ENCODE measurements around the gene PIBF1. TPM values are rescaled to one million over a fixed set of nuclear protein-coding genes. Genes with fewer than 3 reads are reported as not detected.

The PIBF1 gene
- total RNA-seq, 1 experiment from 2014 or later, result 4.8 TPM

DNA sequence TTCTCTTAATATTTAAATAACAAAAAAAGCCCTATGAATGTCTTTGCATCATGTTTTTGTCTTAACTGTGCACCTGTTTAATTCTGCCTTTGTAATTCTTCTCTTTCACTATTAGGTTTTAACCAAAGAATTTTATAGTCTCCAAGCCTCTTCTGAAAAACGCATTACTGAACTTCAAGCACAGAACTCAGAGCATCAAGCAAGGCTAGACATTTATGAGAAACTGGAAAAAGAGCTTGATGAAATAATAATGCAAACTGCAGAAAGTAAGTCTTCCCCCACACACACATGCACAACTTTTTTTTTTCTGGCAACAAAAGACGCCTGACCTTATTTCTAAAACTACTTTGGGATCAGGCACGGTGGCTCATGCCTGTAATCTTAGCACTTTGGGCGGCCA is 126.5 kb downstream of the PIBF1 start:
- Histone ChIP-seq H3F3A (ENCODE audit: low read length, unreplicated experiment) (no peaks in the 10 kb centered on the region), H3K9ac (ENCODE audit: low read length) (no peak overlapping the region), H3K9me3 (ENCODE audit: low read length) (no peaks in the 10 kb centered on the region), H2AFZ (ENCODE audit: low read length) (no peak overlapping the region), H3K36me3 (ENCODE audit: low read depth, low read length) (no peaks in the 10 kb centered on the region), H3K27ac (ENCODE audit: low read length) (no peak overlapping the region), H3K9me2 (replicated peaks; ENCODE audit: low read length) (no peaks in the 10 kb centered on the region), H3K4me2 (ENCODE audit: low read length) (no peak overlapping the region), H3K27me3 (ENCODE audit: low read length) (no peaks in the 10 kb centered on the region), H3K4me3 (ENCODE audit: low read length) (no peak overlapping the region), H3K4me1 (ENCODE audit: insufficient read depth, low read length) (no peaks in the 10 kb centered on the region), H3K79me2 (ENCODE audit: low read length) (no peaks in the 10 kb centered on the region), H4K20me1 (ENCODE audit: low read length) (no peaks in the 10 kb centered on the region)
- ChIA-PET CTCF (no interaction called here), POLR2A (ENCODE audit: unreplicated experiment) (no interaction called here)
- no peak for ATAC-seq
- TF ChIP-seq EZH2 (IDR thresholded peaks at IDR 0.05; ENCODE audit: low read length, unreplicated experiment), result no peak
- TF ChIP-seq EZH2phosphoT487 (IDR thresholded peaks at IDR 0.05; ENCODE audit: borderline replicate concordance, low read length), result no peak
- TF ChIP-seq, protein P1, sequence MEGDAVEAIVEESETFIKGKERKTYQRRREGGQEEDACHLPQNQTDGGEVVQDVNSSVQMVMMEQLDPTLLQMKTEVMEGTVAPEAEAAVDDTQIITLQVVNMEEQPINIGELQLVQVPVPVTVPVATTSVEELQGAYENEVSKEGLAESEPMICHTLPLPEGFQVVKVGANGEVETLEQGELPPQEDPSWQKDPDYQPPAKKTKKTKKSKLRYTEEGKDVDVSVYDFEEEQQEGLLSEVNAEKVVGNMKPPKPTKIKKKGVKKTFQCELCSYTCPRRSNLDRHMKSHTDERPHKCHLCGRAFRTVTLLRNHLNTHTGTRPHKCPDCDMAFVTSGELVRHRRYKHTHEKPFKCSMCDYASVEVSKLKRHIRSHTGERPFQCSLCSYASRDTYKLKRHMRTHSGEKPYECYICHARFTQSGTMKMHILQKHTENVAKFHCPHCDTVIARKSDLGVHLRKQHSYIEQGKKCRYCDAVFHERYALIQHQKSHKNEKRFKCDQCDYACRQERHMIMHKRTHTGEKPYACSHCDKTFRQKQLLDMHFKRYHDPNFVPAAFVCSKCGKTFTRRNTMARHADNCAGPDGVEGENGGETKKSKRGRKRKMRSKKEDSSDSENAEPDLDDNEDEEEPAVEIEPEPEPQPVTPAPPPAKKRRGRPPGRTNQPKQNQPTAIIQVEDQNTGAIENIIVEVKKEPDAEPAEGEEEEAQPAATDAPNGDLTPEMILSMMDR (conservative IDR thresholded peaks at IDR 0.05; ENCODE audit: low read depth, low read length), result no peak
- intact Hi-C loops (cut with micrococcal nuclease), result no loop called here
- DNase-seq, result no peak
- no TSS peak for BruUV-seq (replicated peaks)

DNA sequence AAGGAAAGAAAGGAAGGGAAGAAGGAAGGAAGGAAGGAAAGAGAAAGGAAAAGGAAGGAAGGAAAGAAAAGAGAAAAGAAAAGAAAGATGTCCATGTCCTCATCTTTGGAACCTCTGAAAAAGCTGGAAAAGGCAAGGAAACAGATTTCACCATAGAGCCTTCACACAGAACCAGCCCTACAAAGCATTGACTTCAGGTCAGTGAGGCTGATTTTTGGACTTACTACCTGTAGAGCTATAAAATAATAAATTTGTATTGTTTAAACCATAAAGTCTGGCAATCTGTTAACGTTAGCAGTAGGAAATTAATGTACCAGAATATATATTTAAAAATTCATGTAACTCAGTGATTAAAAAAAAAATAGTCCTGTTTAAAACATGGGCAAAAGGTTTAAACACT is 130.0 kb downstream of the PIBF1 start:
- no peak overlapping the region for H3K9ac ChIP-seq (ENCODE audit: low read length)
- H4K20me1 ChIP-seq (ENCODE audit: low read length), result no peaks in the 10 kb centered on the region
- H3K4me1 ChIP-seq (ENCODE audit: insufficient read depth, low read length), result no peaks in the 10 kb centered on the region
- ChIA-PET CTCF (no interaction called here), POLR2A (ENCODE audit: unreplicated experiment) (no interaction called here)
- no peaks in the 10 kb centered on the region for H3K9me2 ChIP-seq (replicated peaks; ENCODE audit: low read length)
- no peaks in the 10 kb centered on the region for H3K27me3 ChIP-seq (ENCODE audit: low read length)
- no peaks in the 10 kb centered on the region for H3F3A ChIP-seq (ENCODE audit: low read length, unreplicated experiment)
- ATAC-seq, result no peak
- no peaks in the 10 kb centered on the region for H3K36me3 ChIP-seq (ENCODE audit: low read depth, low read length)
- DNase-seq, result no peak
- no TSS peak for BruUV-seq (replicated peaks)
- H2AFZ ChIP-seq (ENCODE audit: low read length), result no peak overlapping the region
- H3K27ac ChIP-seq (ENCODE audit: low read length), result no peak overlapping the region
- TF ChIP-seq EZH2 (IDR thresholded peaks at IDR 0.05; ENCODE audit: low read length, unreplicated experiment) (no peak), EZH2phosphoT487 (IDR thresholded peaks at IDR 0.05; ENCODE audit: borderline replicate concordance, low read length) (no peak)
- TF ChIP-seq, protein P1 (conservative IDR thresholded peaks at IDR 0.05; ENCODE audit: low read depth, low read length), result no peak
- no peaks in the 10 kb centered on the region for H3K9me3 ChIP-seq (ENCODE audit: low read length)
- H3K4me2 ChIP-seq (ENCODE audit: low read length), result no peak overlapping the region
- no peaks in the 10 kb centered on the region for H3K79me2 ChIP-seq (ENCODE audit: low read length)
- no peak overlapping the region for H3K4me3 ChIP-seq (ENCODE audit: low read length)
- intact Hi-C loops (cut with micrococcal nuclease), result no loop called here

DNA sequence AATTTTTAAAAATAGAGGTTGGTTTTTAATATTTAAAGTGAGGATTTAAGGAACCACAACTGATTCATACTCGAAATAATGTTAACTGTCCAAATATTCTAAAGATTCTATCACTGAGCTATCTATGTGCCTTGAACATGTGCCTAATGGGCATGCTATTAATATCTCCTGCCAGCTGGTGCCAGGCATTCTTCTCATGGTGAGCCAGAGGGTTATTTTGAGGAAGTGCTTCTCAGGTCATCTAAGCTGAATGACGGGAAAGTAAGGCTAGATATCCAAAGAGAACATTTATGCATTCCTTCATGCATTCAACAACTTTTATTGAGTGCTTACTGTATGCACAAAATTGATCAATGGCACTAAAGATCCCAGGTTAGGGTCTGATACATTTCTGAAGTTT is 138.2 kb downstream of the PIBF1 start:
- H3K4me2 ChIP-seq (ENCODE audit: low read length), result no peak overlapping the region
- no peak overlapping the region for H2AFZ ChIP-seq (ENCODE audit: low read length)
- no peaks in the 10 kb centered on the region for H3K9me2 ChIP-seq (replicated peaks; ENCODE audit: low read length)
- CTCF ChIA-PET, result no interaction called here
- H3K79me2 ChIP-seq (ENCODE audit: low read length), result no peaks in the 10 kb centered on the region
- H3K27ac ChIP-seq (ENCODE audit: low read length), result no peak overlapping the region
- no peaks in the 10 kb centered on the region for H3K27me3 ChIP-seq (ENCODE audit: low read length)
- no peaks in the 10 kb centered on the region for H3K36me3 ChIP-seq (ENCODE audit: low read depth, low read length)
- no peaks in the 10 kb centered on the region for H3F3A ChIP-seq (ENCODE audit: low read length, unreplicated experiment)
- BruUV-seq (replicated peaks), result no TSS peak
- TF ChIP-seq EZH2phosphoT487 (IDR thresholded peaks at IDR 0.05; ENCODE audit: borderline replicate concordance, low read length), result no peak
- TF ChIP-seq, protein P1 (conservative IDR thresholded peaks at IDR 0.05; ENCODE audit: low read depth, low read length), result no peak
- TF ChIP-seq EZH2 (IDR thresholded peaks at IDR 0.05; ENCODE audit: low read length, unreplicated experiment), result no peak
- no peaks in the 10 kb centered on the region for H4K20me1 ChIP-seq (ENCODE audit: low read length)
- DNase-seq (no peak), ATAC-seq (no peak)
- H3K9ac ChIP-seq (ENCODE audit: low read length), result no peak overlapping the region
- no peaks in the 10 kb centered on the region for H3K4me1 ChIP-seq (ENCODE audit: insufficient read depth, low read length)
- no peaks in the 10 kb centered on the region for H3K9me3 ChIP-seq (ENCODE audit: low read length)
- intact Hi-C loops (cut with micrococcal nuclease), result no loop called here
- POLR2A ChIA-PET (ENCODE audit: unreplicated experiment), result no interaction called here
- no peak overlapping the region for H3K4me3 ChIP-seq (ENCODE audit: low read length)

Measured in PC-3 (cell line).